Muscle of arm (tissue), 14 donors: ENCODE measurements around the gene SRM. TPM values are rescaled to one million over a fixed set of nuclear protein-coding genes. Genes with fewer than 3 reads are reported as not detected.
"Not testable (repeated sequence)": the region's sequence is repeated elsewhere in the genome, so short reads cannot be mapped to it uniquely, and the experiment has no call there.

Source experiments
- DNase-seq: peaks from one replicate; pipeline ENCODE4 v3.0.0-alpha.2; 2013
- long read RNA-seq, 11 donors: transcript quantifications; one replicate each; lab custom pipeline, GENCODE V29; 2026
- polyA plus RNA-seq, 12 donors: library from polyadenylated mRNA; unstranded; fragments of 120-200 nt; gene quantifications; one replicate each; pipeline ENCODE4 v1.2.1, GENCODE V29; 2013; ENCODE audit not compliant: insufficient read length in 12 of 12

The SRM gene
- polyA plus RNA-seq: 10 to 100 TPM in 11 of 12 donors, not detected in 1; 44.2 to 83.0 (median 62.6) TPM
- long read RNA-seq, donor 1, transcript SRM-201 (8 exons, 1,266 nt): major isoform, 18 of 27 reads
- long read RNA-seq, donor 1, partial matches to known transcripts: 5 of 27 reads
- long read RNA-seq, donor 1, other reads (novel, unspliced or antisense): 0 of 27 reads
- long read RNA-seq, donor 2, transcript SRM-201 (8 exons, 1,266 nt): major isoform, 56 of 76 reads
- long read RNA-seq, donor 2, partial matches to known transcripts: 19 of 76 reads
- long read RNA-seq, donor 2, other reads (novel, unspliced or antisense): 0 of 76 reads
- long read RNA-seq, donor 3, transcript SRM-201 (8 exons, 1,266 nt): major isoform, 20 of 35 reads
- long read RNA-seq, donor 3, partial matches to known transcripts: 13 of 35 reads
- long read RNA-seq, donor 3, other reads (novel, unspliced or antisense): 0 of 35 reads
- long read RNA-seq, donor 4, transcript SRM-201 (8 exons, 1,266 nt): major isoform, 10 of 19 reads
- long read RNA-seq, donor 4, partial matches to known transcripts: 8 of 19 reads
- long read RNA-seq, donor 4, other reads (novel, unspliced or antisense): 0 of 19 reads
- long read RNA-seq, donor 5, transcript SRM-201 (8 exons, 1,266 nt): major isoform, 42 of 59 reads
- long read RNA-seq, donor 5, partial matches to known transcripts: 16 of 59 reads
- long read RNA-seq, donor 5, other reads (novel, unspliced or antisense): 0 of 59 reads
- long read RNA-seq, donor 6, transcript SRM-201 (8 exons, 1,266 nt): major isoform, 33 of 44 reads
- long read RNA-seq, donor 6, partial matches to known transcripts: 9 of 44 reads
- long read RNA-seq, donor 6, other reads (novel, unspliced or antisense): 0 of 44 reads
- long read RNA-seq, donor 7, transcript SRM-201 (8 exons, 1,266 nt): major isoform, 19 of 31 reads
- long read RNA-seq, donor 7, partial matches to known transcripts: 12 of 31 reads
- long read RNA-seq, donor 7, other reads (novel, unspliced or antisense): 0 of 31 reads
- long read RNA-seq, donor 8, transcript SRM-201 (8 exons, 1,266 nt): major isoform, 50 of 83 reads
- long read RNA-seq, donor 8, partial matches to known transcripts: 32 of 83 reads
- long read RNA-seq, donor 8, other reads (novel, unspliced or antisense): 0 of 83 reads
- long read RNA-seq, donor 9, transcript SRM-201 (8 exons, 1,266 nt): major isoform, 29 of 42 reads
- long read RNA-seq, donor 9, partial matches to known transcripts: 10 of 42 reads
- long read RNA-seq, donor 9, other reads (novel, unspliced or antisense): 0 of 42 reads
- long read RNA-seq, donor 10, transcript SRM-201 (8 exons, 1,266 nt): major isoform, 50 of 81 reads
- long read RNA-seq, donor 10, partial matches to known transcripts: 29 of 81 reads
- long read RNA-seq, donor 10, other reads (novel, unspliced or antisense): 0 of 81 reads
- long read RNA-seq, donor 11, transcript SRM-201 (8 exons, 1,266 nt): major isoform, 55 of 87 reads
- long read RNA-seq, donor 11, partial matches to known transcripts: 30 of 87 reads
- long read RNA-seq, donor 11, other reads (novel, unspliced or antisense): 0 of 87 reads

DNA sequence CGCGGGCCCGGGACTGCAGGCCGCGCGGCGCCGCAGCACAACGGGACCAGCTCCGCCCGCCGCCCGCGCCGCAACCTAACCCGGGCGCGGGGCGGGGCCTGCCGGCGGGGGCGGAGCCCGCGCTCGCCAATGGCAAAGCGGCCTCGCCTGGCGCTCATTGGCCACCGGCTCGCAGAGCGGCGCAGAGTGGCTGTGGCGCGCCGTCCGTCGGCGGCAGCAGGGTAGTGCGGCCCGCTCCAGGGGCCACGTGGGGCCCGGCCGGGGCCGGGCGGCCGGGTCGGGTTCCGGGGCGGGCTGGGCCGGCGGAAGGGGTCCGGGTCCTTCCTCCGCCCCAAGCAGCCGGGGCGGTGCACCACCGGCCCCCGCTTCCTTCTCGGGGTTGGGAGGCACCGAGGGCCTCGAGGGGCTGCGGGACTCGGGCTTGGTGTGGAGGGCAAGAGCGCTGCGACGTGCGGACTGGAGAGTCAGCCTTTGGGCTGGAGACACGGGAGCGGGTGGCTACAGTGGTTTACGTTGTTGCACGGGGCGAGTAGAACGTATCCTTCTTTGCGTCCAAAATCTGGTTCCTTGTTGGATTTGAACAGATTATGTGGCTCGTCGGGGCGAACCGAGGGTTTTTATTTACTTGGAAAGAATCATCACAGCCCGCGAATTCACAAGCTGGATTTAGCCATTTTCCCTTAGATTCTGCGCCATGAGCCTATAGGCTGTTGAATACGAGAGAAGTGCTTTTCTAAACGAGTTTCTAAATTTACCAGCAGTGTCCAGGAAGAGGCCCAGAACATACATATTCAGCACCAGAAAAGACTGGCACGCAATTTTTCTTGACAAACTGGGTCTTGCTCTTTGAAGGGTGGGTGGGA lies at the start of gene SRM:
TSS of gene SRM (minus strand) at position 51 of the 863 bp plus-strand sequence. CDS start 75 bp downstream, outside the sequence.
- DNase-seq: peak; percentile 86

DNA sequence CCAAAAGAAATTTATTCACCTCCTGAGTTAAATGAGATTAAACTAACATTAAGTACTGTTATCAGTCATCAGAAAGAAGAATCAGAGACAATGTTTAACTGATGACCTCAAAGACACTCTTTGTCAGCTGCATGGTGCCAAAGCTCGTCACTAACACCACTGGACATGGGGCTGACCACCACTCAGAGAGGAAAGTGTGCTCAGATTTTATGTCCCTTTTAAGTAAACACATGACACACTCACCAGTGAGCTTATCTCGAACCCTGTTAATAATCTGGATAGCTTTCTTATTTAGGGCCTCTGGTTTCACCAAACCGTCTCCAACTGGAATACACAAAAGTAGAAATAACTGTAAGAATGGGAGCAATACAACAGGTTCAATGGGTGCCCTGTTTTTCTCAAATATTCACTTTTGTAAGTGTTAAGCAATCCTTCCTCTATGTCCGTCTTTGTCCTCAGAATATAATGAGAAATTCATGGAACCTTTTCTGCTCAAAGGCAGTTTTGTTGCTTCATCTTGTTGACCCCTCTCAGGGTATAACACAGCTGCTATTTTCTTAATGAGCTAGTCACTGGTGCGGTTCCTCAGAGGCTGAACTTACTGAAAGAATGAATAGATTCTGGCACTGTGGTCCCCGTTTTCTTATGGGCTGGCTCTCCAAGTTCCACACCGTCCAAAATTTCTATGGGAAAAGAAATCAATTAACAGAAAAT lies 49.4 kb upstream of the SRM start:
- no peak for DNase-seq

DNA sequence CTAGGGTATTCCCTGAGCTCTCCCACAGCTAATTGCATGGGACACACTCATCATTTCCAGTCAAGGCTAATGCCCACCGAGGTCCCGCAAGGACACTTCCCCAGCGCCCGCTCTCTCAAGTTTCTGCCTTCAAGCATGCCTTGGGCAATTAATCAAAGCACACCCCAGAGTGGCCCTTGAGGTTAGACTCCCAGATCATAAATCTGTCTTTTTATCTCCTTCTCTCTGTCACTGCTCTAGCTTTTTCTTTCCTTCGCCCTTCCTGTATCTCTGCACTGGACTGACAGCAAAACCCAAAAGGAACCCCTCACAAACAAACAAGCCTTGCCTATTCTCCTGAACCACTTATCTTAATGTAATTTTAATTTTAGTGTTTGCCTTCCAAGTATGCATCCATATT lies 47.8 kb upstream of the SRM start:
- no peak for DNase-seq

DNA sequence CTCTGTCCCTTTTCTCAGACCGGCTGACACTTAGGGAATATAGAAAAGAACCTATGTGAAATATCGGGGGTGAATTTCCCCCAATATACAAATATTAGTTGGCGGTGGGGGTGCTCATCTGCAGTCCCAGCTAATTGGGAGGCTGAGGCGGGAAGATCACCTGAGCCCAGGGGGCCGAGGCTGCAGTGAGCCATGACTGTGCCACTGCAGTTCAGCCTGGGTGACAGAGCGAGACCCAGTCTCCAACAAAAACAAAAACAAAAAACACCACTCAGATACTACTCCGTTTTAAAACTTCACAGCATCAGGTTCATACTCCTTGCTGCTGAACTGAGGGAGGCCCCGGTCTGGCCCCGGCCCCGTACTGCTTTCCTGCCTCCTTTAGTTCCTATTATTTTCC lies 45.8 kb upstream of the SRM start:
- no peak for DNase-seq

- no peak for DNase-seq
Observed at GRCh38 chr1:11101347-11101746, 41.5 kb upstream of the SRM start.

DNA sequence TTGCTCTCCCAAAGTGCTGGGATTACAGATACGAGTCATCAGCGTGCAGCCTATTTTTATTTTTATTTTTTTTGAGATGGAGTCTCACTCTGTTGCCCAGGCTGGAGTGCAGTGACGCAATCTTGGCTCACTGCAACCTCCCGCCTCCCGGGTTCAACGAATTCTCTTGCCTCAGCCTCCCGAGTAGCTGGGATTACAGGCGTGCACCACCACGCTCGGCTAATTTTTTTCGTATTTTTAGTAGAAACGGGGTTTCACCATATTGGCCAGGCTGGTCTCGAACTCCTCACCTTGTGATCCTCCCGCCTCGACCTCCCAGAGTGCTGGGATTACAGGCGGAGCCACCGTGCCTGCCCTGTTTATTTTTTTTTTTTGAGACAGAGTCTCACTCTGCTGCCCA lies 41.0 kb upstream of the SRM start:
- not testable (repeated sequence) for DNase-seq

DNA sequence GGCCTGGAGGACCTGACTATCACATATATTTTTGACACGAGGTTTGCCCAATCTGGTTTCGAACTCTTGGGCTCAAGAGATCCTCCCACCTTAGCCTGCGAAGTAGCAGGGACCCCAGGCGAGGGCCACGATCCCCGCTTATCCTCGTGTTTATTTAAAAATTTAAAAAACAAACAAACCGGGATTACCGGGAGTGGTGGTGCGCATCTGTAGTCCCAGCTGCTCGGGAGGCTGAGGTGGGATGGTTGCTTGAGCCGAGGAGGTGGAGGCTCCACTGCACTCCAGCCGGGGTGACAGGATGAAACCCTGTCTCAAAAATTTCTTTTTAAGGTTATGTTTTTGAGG lies 40.3 kb upstream of the SRM start:
- no peak for DNase-seq

GRCh38 chr1:11099310-11100148 lies 39.7 kb upstream of the SRM start, which contains the start of gene EXOSC10:
Gene EXOSC10, minus strand, starts transcription at chr1:11099869. Its CDS starts 38 bp downstream, at chr1:11099831.
- peak; percentile 92 for DNase-seq

GRCh38 chr1:11098931-11099309 lies 39.1 kb upstream of the SRM start:
- DNase-seq: no peak

DNA sequence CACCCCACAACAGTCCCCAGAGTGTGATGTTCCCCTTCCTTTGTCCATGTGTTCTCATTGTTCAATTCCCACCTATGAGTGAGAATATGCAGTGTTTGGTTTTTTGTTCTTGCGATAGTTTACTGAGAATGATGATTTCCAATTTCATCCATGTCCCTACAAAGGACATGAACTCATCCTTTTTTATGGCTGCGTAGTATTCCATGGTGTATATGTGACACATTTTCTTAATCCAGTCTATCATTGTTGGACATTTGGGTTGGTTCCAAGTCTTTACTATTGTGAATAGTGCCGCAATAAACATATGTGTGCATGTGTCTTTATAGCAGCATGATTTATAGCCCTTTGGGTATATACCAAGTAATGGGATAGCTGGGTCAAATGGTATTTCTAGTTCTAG lies 24.0 kb upstream of the SRM start:
- DNase-seq: not testable (repeated sequence)

DNA sequence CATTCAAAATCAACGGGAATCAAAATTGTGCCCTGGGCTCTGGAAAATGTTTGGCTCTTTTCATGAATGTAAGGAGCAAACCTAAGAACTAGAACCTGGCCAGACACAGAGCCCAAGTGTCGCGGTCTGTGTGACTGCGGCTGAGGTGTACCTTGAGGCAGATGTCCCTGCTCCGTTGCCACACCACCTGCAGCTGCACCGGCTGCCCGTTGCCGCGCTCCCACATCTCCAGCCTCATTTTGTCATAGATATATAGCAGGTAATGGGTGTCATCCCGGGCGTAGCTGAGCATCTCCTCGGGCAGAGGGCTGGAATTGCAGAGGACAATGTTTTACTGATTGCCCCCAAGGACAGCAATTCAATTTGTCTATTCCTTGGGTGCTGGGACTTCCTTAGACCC lies 21.1 kb upstream of the SRM start:
- DNase-seq: no peak

GRCh38 chr1:11078631-11079030 lies 18.8 kb upstream of the SRM start:
- DNase-seq: no peak

GRCh38 chr1:11073398-11073797 lies 13.6 kb upstream of the SRM start:
- not testable (repeated sequence) for DNase-seq

GRCh38 chr1:11072216-11072917 lies 12.5 kb upstream of the SRM start:
- no peak for DNase-seq

GRCh38 chr1:11071463-11072215 lies 11.8 kb upstream of the SRM start:
- DNase-seq: no peak

DNA sequence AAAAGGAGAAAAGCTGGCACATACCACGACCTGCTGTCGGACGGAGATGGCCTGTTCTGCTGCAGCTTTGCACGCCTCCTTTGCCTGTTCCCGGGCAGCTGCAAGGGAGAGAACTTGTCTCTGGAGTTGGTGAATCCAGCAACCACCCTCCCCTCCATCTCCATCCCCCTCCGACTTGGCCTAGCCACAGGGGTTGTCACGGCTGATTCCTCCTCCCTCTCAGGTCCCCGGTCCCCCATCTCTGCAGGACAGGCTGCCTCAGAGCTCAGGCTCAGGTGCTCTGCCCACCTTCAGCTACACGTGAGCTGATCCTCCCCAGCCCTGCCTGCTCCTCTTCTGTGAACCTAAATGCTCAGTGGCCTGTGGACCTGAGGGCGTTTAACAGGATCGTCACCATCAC lies 11.1 kb upstream of the SRM start:
- DNase-seq: no peak
